Islet precursor cell (in vitro differentiated cells): ENCODE data around the gene RHNO1.

ENCODE experiments used
- DNase-seq: peaks from one replicate; pipeline ENCODE4 v3.0.0-alpha.2; 2018

Gene RHNO1

GRCh38 chr12:2912216-2912575, 35.2 kb downstream of the RHNO1 start:
- no peak for DNase-seq

- DNase-seq: no peak
Observed at GRCh38 chr12:2919249-2919648, 42.2 kb downstream of the RHNO1 start.

GRCh38 chr12:2922329-2922728, 45.3 kb downstream of the RHNO1 start:
- DNase-seq: no peak

- no peak for DNase-seq
Observed at GRCh38 chr12:2923057-2923456, 46.0 kb downstream of the RHNO1 start.

GRCh38 chr12:2924019-2924418, 47.0 kb downstream of the RHNO1 start:
- DNase-seq: no peak

- DNase-seq: no peak
Observed at GRCh38 chr12:2925322-2925995, 48.4 kb downstream of the RHNO1 start.

GRCh38 chr12:2930865-2931264, 53.8 kb downstream of the RHNO1 start:
- DNase-seq: peak; percentile 69

GRCh38 chr12:2933586-2933985, 56.6 kb downstream of the RHNO1 start:
- DNase-seq: no peak

GRCh38 chr12:2934371-2934770, 57.3 kb downstream of the RHNO1 start:
- no peak for DNase-seq

- DNase-seq: no peak
Observed at GRCh38 chr12:2936301-2936700, 59.3 kb downstream of the RHNO1 start.

- no peak for DNase-seq
Observed at GRCh38 chr12:2937500-2937899, 60.5 kb downstream of the RHNO1 start.
